Cardiac muscle cell (in vitro differentiated cells and primary cell): ENCODE measurements around the gene RCN1. TPM values are rescaled to one million over a fixed set of nuclear protein-coding genes. Genes with fewer than 3 reads are reported as not detected.

Source experiments
- DNase-seq, 2 donors: peaks; one replicate each; pipeline versions ENCODE4 v3.0.0 to v3.0.0-alpha.2; 2010 to 2017; ENCODE audit warnings: low read depth in 1 of 2, low spot score in 1 of 2
- H3K27ac ChIP-seq: fragments of 200-600 bp; sonication (generic); 2 replicates; pipeline ENCODE4 v1.5.1; 2016
- H3K27me3 ChIP-seq: fragments of 200-600 bp; sonication (generic); 2 replicates; pipeline ENCODE4 v1.6.0; 2016; ENCODE audit warnings: control low read depth
- H3K36me3 ChIP-seq: fragments of 200-600 bp; sonication (generic); 2 replicates; pipeline ENCODE4 v1.5.1; 2016; ENCODE audit warnings: control low read depth
- H3K4me1 ChIP-seq: fragments of 200-600 bp; sonication (generic); 2 replicates; pipeline ENCODE4 v1.8.1; 2017; ENCODE audit warnings: low read depth, mild to moderate bottlenecking, mixed run types
- H3K4me3 ChIP-seq: fragments of 200-600 bp; sonication (generic); 2 replicates; pipeline ENCODE4 v1.5.1; 2016; ENCODE audit warnings: mild to moderate bottlenecking
- H3K9me3 ChIP-seq: fragments of 200-600 bp; sonication (generic); 2 replicates; pipeline ENCODE4 v1.5.1; 2017; ENCODE audit warnings: low read depth, mild to moderate bottlenecking, control low read depth
- CTCF ChIP-seq: IDR thresholded peaks from 2 replicates; pipeline ENCODE4 v1.5.1; 2012; ENCODE audit warnings: low read depth, mild to moderate bottlenecking, low read length
- polyA plus RNA-seq: library from polyadenylated mRNA; unstranded; fragments of >200 nt; fragmentation: Nextera tagmentation; extraction: Ambion mirVana; gene quantifications from 2 replicates; pipeline ENCODE4 v1.2.1, GENCODE V29; 2016
- total RNA-seq: library from RNA; depleted of rRNA; stranded (reverse); fragments of >200 nt; gene quantifications from 2 replicates; pipeline ENCODE4 v1.2.3, GENCODE V29; 2016

The RCN1 gene
- total and polyA plus RNA-seq, 2 experiments from 2014 or later, result 64.5 to 125 TPM

DNA sequence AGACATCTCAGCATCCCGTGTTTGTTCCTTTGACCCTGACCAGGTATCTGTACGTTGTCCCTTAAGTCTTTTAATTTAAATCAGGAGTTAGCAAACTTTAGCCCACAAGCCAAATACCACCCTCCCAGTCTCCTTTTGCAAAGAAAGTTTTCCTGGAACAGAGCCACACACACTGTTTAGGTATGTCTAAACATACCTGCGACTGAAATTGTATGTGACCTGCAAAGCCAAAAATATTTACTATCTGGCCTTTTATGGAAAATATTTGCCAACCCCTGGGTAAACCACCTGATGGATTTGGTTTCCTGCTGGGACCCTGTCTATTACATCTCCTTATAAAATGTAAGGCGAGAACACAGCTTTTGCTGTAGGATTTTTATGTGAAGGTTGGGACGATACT, 20.2 kb upstream of the RCN1 start:
- Histone ChIP-seq H3K36me3 (no peaks in the 10 kb centered on the region), H3K27ac (no peak overlapping the region), H3K4me1 (no peaks in the 10 kb centered on the region), H3K27me3 (peaks cover 4% of the 10 kb centered on the region), H3K9me3 (no peaks in the 10 kb centered on the region), H3K4me3 (no peak overlapping the region)
- no peak for DNase-seq
- no peak for TF ChIP-seq CTCF

GRCh38 chr11:32071811-32072210, 19.1 kb upstream of the RCN1 start:
- Histone ChIP-seq H3K27me3 (peaks cover 4% of the 10 kb centered on the region), H3K36me3 (no peaks in the 10 kb centered on the region), H3K27ac (no peak overlapping the region), H3K4me3 (no peak overlapping the region), H3K4me1 (no peaks in the 10 kb centered on the region), H3K9me3 (no peaks in the 10 kb centered on the region)
- peak; percentile 66 for TF ChIP-seq CTCF
- DNase-seq, result peak; percentile 35 to 74

DNA sequence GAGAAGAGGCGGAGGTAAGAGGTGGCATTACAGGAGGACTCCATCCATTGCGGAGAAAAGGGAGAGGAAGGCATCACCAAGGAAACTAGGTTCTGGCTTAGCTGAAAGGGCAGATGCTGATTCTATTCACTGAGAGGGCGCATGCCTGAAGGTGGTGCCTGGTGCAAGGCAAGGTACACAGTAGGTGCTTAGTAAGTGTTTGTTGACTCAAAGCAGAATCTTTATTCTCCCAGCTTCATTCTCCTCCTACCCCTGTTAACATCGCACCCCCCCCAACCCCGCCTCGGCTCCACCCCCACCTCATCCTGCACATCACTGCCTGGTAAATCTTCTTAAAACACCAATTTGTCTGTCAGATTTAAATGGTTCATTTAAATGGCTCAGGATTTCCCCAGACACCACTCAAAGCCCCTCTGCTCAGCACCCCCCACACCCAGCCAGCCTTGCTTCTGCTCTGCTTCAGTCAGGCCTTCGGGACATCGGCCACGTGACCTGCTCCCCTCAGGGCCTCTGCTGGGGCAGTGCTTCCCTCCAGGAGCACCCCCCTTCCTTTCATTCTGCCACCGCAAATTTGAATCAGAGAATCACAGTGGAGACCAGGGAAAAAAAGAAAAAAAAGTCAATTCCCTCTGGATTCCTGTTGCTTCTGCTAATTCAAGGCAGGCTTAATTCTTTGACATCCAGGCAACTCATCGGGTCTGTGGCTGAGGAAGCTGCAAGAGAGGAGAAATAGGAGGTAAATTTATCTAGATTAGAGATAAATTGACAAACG, 17.8 kb upstream of the RCN1 start:
- H3K27me3 ChIP-seq, result no peaks in the 10 kb centered on the region
- H3K36me3 ChIP-seq, result no peaks in the 10 kb centered on the region
- H3K9me3 ChIP-seq, result no peaks in the 10 kb centered on the region
- H3K27ac ChIP-seq, result no peak overlapping the region
- no peak overlapping the region for H3K4me3 ChIP-seq
- no peak for TF ChIP-seq CTCF
- DNase-seq, result no peak
- no peaks in the 10 kb centered on the region for H3K4me1 ChIP-seq

GRCh38 chr11:32073644-32074026, 17.2 kb upstream of the RCN1 start:
- H3K27ac ChIP-seq, result no peak overlapping the region
- TF ChIP-seq CTCF, result no peak
- H3K36me3 ChIP-seq, result no peaks in the 10 kb centered on the region
- no peaks in the 10 kb centered on the region for H3K27me3 ChIP-seq
- no peak overlapping the region for H3K4me3 ChIP-seq
- DNase-seq, result no peak
- H3K4me1 ChIP-seq, result no peaks in the 10 kb centered on the region
- no peaks in the 10 kb centered on the region for H3K9me3 ChIP-seq

- Histone ChIP-seq H3K4me1 (no peaks in the 10 kb centered on the region), H3K4me3 (no peak overlapping the region), H3K36me3 (no peaks in the 10 kb centered on the region), H3K27me3 (no peaks in the 10 kb centered on the region), H3K9me3 (no peaks in the 10 kb centered on the region), H3K27ac (no peak overlapping the region)
- TF ChIP-seq CTCF, result no peak
- no peak for DNase-seq
These were observed 11.3 kb upstream of the RCN1 start for GRCh38 chr11:32079553-32079952.
